K562 (cell line): Measurements from ENCODE around the gene ZNF426. TPM values are rescaled to one million over a fixed set of nuclear protein-coding genes. Genes with fewer than 3 reads are reported as not detected.

Experiments
- E2F3 ChIP-seq: fragments of 250-450 bp; sonication (Bioruptor Pico); IDR thresholded peaks from 2 replicates; pipeline ENCODE4 v1.4.0; 2020; ENCODE audit warnings: mild to moderate bottlenecking
- HNRNPH1 ChIP-seq: fragments of 200-400 bp; formaldehyde crosslinking; optimal IDR thresholded peaks from 2 replicates; pipeline ENCODE3; 2017; ENCODE audit warnings: low read depth, mild to moderate bottlenecking, low read length, moderate library complexity
- KHSRP ChIP-seq: fragments of 450-650 bp; IDR thresholded peaks from 2 replicates; pipeline ENCODE4 v1.6.1; 2017
- NCOR1 ChIP-seq: fragments of 450-650 bp; IDR thresholded peaks from 2 replicates; pipeline ENCODE4 v1.6.1; 2016; ENCODE audit warnings: mild to moderate bottlenecking, moderate library complexity
- PHF8 ChIP-seq: fragments of 200-600 bp; sonication (generic); IDR thresholded peaks from 2 replicates; pipeline ENCODE4 v1.6.1; 2012; ENCODE audit warnings: mixed run types, mild to moderate bottlenecking, inconsistent platforms, low read length, moderate library complexity, borderline replicate concordance
- SOX6 ChIP-seq: fragments of 450-650 bp; IDR thresholded peaks from 2 replicates; pipeline ENCODE4 v1.6.1; 2014; ENCODE audit warnings: mild to moderate bottlenecking
- TAF9B ChIP-seq: fragments of 450-650 bp; IDR thresholded peaks from 2 replicates; pipeline ENCODE4 v1.6.1; 2018; ENCODE audit warnings: mild to moderate bottlenecking; ENCODE audit not compliant: partially characterized antibody
- ZBTB1 ChIP-seq: sonication (generic); formaldehyde crosslinking; IDR thresholded peaks from 2 replicates; pipeline ENCODE4 v1.8.1; 2023; ENCODE audit warnings: missing genetic modification reagents, low read depth, mild to moderate bottlenecking, borderline replicate concordance
- ZNF57 ChIP-seq: fragments of 450-650 bp; formaldehyde crosslinking; IDR thresholded peaks from 2 replicates; pipeline ENCODE4 v1.4.0; 2020; ENCODE audit warnings: mild to moderate bottlenecking, moderate library complexity
- ZNF589 ChIP-seq: fragments of 200-800 bp; sonication (Bioruptor generic); IDR thresholded peaks from 2 replicates; pipeline ENCODE4 v1.6.1; 2016; ENCODE audit warnings: low read depth, missing genetic modification characterization, missing compliant biosample characterization
- ZNF766 ChIP-seq: fragments of 200-800 bp; sonication (Bioruptor generic); conservative IDR thresholded peaks from 2 replicates; pipeline ENCODE4 v1.6.1; 2016; ENCODE audit warnings: missing genetic modification characterization, missing compliant biosample characterization
- polyA plus RNA-seq, 8 experiments: library from polyadenylated mRNA; depleted of rRNA in 4 of 8; stranded (reverse) in 5 of 8; unstranded in 3 of 8; fragments of >200 nt; fragmentation: Nextera tagmentation in 2 of 8; fragmentation: Illumina TruSeq in 1 of 8; extraction: Ambion mirVana in 2 of 8; extraction: Trizol in 1 of 8; gene quantifications; 2 replicates each; pipeline versions ENCODE4 v1.2.1 to v1.2.3, GENCODE V29; 2011 to 2014; ENCODE audit warnings: inconsistent platforms in 1 of 8, missing spikeins in 1 of 8
- total RNA-seq, 7 experiments: library from RNA; depleted of rRNA in 6 of 7; stranded (reverse); fragments of >200 nt in 6 of 7; fragmentation: Illumina TruSeq in 2 of 7; extraction: Trizol in 2 of 7; gene quantifications; 2 replicates each; pipeline versions ENCODE4 v1.2.1 to v1.2.3, GENCODE V29; 2011 to 2021; ENCODE audit warnings: low replicate concordance in 1 of 7
- TF ChIP-seq, protein P1 (sequence below): fragments of 250-450 bp; sonication (Bioruptor Pico); IDR thresholded peaks from 2 replicates; pipeline ENCODE4 v1.8.0; 2021; ENCODE audit warnings: mild to moderate bottlenecking, moderate library complexity
- TF ChIP-seq, protein P2 (sequence below): sonication (generic); formaldehyde crosslinking; IDR thresholded peaks from 2 replicates; pipeline ENCODE4 v1.8.0; 2022; ENCODE audit warnings: missing genetic modification reagents, mild to moderate bottlenecking, borderline replicate concordance
- TF ChIP-seq, protein P3 (sequence below): fragments of 450-650 bp; IDR thresholded peaks from 2 replicates; pipeline ENCODE4 v1.6.1; 2016; ENCODE audit warnings: mild to moderate bottlenecking, moderate library complexity

Gene ZNF426
- total and polyA plus RNA-seq, 9 of the 15 experiments (the other 6 are each of a cell fraction or from before 2014, with no cell fraction given) = 3.2 to 14.3 (median 6.9) TPM

DNA sequence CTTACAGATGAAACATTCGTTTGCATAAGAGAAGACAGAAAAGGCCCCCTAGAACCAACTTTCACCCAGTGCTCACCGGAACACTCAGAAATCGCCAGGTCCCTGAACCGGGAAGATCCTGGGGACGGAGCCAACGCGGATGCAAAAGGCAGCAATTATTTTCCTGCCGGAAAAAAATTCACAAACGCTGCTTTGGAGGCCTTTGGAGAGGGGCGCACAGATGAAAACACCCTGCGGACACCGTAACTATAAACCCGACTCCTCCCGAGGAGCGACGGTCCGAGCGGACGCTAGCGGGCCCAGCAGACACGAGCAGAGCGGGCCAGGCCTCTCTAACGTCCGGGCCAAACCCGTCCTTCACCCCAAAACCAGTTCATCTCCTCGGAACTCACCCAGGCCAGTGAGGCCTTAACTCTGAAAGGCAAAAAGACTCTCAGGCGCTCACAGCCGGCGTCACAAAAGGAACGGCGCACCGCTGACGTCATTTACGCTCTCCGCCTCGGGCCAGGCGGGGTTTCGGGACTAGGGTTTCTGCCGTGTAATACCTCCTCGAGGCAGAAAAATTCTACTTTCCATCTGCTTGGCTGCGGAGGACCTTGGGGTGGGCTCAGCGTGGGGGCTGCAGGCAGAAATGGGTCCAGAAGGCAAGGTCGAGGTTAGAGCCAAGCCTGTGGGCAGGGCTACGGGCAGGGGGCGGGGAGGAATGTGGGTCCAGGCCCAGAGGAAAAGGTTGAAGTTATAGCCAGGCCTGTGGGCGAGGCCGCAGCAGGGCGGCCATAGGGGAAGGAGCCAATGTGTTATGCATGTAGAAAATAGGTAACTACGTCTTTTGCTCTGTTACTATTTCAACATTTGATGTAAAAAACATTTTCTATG is at the start of gene ZNF426 (continued):
- TF ChIP-seq E2F3 (peak; percentile 38; the same call in 1 of the 2 replicates), ZNF57 (peak; percentile 95), NCOR1 (no peak), ZNF766 (CRISPR knock-in tag) (no peak), HNRNPH1 (no peak), KHSRP (peak; percentile 95), SOX6 (peak; percentile 66), PHF8 (peak; percentile 99), ZNF589 (CRISPR knock-in tag) (no peak), ZBTB1 (no peak), TAF9B (peak; percentile 47)
- TF ChIP-seq, protein P1, sequence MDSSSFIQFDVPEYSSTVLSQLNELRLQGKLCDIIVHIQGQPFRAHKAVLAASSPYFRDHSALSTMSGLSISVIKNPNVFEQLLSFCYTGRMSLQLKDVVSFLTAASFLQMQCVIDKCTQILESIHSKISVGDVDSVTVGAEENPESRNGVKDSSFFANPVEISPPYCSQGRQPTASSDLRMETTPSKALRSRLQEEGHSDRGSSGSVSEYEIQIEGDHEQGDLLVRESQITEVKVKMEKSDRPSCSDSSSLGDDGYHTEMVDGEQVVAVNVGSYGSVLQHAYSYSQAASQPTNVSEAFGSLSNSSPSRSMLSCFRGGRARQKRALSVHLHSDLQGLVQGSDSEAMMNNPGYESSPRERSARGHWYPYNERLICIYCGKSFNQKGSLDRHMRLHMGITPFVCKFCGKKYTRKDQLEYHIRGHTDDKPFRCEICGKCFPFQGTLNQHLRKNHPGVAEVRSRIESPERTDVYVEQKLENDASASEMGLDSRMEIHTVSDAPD (CRISPR knock-in tag) = no peak
- TF ChIP-seq, protein P2, sequence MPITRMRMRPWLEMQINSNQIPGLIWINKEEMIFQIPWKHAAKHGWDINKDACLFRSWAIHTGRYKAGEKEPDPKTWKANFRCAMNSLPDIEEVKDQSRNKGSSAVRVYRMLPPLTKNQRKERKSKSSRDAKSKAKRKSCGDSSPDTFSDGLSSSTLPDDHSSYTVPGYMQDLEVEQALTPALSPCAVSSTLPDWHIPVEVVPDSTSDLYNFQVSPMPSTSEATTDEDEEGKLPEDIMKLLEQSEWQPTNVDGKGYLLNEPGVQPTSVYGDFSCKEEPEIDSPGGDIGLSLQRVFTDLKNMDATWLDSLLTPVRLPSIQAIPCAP = 0 out of 2 replicates have a peak, but pooled peaks have one; percentile 24
- TF ChIP-seq, protein P3, sequence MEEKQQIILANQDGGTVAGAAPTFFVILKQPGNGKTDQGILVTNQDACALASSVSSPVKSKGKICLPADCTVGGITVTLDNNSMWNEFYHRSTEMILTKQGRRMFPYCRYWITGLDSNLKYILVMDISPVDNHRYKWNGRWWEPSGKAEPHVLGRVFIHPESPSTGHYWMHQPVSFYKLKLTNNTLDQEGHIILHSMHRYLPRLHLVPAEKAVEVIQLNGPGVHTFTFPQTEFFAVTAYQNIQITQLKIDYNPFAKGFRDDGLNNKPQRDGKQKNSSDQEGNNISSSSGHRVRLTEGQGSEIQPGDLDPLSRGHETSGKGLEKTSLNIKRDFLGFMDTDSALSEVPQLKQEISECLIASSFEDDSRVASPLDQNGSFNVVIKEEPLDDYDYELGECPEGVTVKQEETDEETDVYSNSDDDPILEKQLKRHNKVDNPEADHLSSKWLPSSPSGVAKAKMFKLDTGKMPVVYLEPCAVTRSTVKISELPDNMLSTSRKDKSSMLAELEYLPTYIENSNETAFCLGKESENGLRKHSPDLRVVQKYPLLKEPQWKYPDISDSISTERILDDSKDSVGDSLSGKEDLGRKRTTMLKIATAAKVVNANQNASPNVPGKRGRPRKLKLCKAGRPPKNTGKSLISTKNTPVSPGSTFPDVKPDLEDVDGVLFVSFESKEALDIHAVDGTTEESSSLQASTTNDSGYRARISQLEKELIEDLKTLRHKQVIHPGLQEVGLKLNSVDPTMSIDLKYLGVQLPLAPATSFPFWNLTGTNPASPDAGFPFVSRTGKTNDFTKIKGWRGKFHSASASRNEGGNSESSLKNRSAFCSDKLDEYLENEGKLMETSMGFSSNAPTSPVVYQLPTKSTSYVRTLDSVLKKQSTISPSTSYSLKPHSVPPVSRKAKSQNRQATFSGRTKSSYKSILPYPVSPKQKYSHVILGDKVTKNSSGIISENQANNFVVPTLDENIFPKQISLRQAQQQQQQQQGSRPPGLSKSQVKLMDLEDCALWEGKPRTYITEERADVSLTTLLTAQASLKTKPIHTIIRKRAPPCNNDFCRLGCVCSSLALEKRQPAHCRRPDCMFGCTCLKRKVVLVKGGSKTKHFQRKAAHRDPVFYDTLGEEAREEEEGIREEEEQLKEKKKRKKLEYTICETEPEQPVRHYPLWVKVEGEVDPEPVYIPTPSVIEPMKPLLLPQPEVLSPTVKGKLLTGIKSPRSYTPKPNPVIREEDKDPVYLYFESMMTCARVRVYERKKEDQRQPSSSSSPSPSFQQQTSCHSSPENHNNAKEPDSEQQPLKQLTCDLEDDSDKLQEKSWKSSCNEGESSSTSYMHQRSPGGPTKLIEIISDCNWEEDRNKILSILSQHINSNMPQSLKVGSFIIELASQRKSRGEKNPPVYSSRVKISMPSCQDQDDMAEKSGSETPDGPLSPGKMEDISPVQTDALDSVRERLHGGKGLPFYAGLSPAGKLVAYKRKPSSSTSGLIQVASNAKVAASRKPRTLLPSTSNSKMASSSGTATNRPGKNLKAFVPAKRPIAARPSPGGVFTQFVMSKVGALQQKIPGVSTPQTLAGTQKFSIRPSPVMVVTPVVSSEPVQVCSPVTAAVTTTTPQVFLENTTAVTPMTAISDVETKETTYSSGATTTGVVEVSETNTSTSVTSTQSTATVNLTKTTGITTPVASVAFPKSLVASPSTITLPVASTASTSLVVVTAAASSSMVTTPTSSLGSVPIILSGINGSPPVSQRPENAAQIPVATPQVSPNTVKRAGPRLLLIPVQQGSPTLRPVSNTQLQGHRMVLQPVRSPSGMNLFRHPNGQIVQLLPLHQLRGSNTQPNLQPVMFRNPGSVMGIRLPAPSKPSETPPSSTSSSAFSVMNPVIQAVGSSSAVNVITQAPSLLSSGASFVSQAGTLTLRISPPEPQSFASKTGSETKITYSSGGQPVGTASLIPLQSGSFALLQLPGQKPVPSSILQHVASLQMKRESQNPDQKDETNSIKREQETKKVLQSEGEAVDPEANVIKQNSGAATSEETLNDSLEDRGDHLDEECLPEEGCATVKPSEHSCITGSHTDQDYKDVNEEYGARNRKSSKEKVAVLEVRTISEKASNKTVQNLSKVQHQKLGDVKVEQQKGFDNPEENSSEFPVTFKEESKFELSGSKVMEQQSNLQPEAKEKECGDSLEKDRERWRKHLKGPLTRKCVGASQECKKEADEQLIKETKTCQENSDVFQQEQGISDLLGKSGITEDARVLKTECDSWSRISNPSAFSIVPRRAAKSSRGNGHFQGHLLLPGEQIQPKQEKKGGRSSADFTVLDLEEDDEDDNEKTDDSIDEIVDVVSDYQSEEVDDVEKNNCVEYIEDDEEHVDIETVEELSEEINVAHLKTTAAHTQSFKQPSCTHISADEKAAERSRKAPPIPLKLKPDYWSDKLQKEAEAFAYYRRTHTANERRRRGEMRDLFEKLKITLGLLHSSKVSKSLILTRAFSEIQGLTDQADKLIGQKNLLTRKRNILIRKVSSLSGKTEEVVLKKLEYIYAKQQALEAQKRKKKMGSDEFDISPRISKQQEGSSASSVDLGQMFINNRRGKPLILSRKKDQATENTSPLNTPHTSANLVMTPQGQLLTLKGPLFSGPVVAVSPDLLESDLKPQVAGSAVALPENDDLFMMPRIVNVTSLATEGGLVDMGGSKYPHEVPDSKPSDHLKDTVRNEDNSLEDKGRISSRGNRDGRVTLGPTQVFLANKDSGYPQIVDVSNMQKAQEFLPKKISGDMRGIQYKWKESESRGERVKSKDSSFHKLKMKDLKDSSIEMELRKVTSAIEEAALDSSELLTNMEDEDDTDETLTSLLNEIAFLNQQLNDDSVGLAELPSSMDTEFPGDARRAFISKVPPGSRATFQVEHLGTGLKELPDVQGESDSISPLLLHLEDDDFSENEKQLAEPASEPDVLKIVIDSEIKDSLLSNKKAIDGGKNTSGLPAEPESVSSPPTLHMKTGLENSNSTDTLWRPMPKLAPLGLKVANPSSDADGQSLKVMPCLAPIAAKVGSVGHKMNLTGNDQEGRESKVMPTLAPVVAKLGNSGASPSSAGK = peak; percentile 96
